ENCODE measurements around the gene SCYL3.

Gene SCYL3, protein sequence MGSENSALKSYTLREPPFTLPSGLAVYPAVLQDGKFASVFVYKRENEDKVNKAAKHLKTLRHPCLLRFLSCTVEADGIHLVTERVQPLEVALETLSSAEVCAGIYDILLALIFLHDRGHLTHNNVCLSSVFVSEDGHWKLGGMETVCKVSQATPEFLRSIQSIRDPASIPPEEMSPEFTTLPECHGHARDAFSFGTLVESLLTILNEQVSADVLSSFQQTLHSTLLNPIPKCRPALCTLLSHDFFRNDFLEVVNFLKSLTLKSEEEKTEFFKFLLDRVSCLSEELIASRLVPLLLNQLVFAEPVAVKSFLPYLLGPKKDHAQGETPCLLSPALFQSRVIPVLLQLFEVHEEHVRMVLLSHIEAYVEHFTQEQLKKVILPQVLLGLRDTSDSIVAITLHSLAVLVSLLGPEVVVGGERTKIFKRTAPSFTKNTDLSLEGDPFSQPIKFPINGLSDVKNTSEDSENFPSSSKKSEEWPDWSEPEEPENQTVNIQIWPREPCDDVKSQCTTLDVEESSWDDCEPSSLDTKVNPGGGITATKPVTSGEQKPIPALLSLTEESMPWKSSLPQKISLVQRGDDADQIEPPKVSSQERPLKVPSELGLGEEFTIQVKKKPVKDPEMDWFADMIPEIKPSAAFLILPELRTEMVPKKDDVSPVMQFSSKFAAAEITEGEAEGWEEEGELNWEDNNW

DNA sequence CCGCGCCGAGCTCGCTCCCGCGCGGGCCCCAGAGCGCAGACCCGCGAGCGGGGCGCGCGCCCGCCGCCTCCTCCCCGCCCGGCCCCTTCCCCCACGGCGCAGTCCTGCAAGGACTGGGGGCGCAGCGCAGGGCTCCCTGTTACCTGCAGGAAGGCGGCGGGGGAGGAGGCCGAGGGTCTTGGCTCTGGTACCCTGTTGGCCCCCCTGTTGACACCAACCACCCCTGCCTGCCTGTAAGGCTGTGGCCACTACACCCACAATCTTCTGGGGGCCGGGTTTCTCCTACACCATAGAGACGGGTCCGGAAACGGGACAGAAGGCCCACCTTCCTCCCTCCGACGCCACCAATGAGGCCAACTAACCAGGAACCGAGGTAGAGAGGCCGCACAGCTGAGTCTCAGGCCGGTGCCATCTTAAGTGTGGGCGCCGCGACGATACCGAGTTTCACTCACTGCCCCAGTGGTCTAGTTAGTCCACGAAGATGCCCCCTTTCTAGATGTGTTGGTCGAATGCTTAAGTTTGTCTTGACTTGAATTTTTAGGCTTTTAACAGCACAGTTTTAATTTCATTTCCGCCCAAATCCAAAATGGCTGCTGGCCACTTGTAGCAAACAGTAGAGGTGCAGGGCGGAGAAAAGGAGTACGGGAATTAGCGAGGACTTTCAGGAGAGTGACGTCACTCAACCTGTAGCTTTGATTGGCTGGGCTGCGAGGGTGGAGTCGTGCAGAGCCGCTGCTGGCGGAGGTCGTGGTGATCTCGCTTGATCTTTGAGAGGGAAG is at the start of gene SCYL3:
TSS of gene SCYL3 (minus strand) at position 252 of the 779 bp plus-strand sequence. CDS start 5,056 bp downstream, outside the sequence.
- no peaks in the 10 kb centered on the region for H3K27me3 ChIP-seq (replicated peaks)
- TF ChIP-seq, protein P1, sequence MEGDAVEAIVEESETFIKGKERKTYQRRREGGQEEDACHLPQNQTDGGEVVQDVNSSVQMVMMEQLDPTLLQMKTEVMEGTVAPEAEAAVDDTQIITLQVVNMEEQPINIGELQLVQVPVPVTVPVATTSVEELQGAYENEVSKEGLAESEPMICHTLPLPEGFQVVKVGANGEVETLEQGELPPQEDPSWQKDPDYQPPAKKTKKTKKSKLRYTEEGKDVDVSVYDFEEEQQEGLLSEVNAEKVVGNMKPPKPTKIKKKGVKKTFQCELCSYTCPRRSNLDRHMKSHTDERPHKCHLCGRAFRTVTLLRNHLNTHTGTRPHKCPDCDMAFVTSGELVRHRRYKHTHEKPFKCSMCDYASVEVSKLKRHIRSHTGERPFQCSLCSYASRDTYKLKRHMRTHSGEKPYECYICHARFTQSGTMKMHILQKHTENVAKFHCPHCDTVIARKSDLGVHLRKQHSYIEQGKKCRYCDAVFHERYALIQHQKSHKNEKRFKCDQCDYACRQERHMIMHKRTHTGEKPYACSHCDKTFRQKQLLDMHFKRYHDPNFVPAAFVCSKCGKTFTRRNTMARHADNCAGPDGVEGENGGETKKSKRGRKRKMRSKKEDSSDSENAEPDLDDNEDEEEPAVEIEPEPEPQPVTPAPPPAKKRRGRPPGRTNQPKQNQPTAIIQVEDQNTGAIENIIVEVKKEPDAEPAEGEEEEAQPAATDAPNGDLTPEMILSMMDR (IDR thresholded peaks at IDR 0.05; ENCODE audit: low read depth, low read length, missing control alignments) = no peak
- peak within 1 kb of the TSS; percentile 100 for H3K27ac ChIP-seq
- no peaks in the 10 kb centered on the region for H3K36me3 ChIP-seq (replicated peaks)
- in situ Hi-C loops (cut with HindIII; ENCODE audit: low pct_ligation_motif_present, low sequenced_read_pairs) = no loop called here
- peak within 1 kb of the TSS; percentile 89 for H3K4me3 ChIP-seq (ENCODE audit: low read depth, low read length)
- DNase-seq = peak; percentile 97

DNA sequence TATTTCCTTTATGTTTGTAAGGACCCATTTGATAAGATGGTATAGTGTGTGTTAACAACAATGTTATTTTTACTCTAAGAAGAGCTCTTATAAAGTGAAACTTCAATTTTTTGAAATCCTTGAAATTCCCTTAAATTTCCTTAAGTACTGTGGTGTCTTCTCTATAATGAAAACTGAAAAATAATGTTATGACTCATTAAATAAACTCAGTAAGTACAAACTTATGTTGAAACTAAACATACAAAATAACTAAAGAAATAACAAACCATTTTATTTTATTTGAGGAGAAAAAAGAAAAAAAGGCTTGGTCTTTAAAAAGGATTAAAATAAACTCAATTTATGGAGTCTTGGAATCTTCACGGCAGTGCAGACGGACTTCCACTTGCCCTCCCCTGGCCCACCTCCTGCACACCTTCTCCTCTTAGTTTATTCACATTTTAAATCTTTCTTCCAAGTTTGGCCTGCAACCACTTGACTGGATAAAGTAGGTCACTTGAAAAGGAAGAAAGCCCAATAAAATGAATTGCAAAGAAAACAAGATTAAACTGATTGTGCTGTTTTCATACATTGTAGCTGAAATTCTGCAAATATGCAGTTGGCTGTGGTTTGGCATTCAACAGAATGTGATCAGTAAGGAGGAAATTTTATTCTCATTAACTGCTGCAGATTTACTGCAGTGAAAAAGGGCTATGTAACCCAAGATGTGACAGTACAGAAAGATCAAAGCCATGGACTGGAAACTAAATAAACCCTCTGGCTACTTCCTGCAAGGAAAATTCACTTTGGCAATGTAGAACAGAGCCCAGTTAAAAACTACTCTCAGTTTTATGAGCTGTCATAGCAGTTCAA is 48.5 kb upstream of the SCYL3 start:
- in situ Hi-C loops (cut with HindIII; ENCODE audit: low pct_ligation_motif_present, low sequenced_read_pairs) = loop anchor here (25.0 kb wide), 1 partner anchor 820 kb away; no protein-coding TSS in a partner anchor
- no peak overlapping the region for H3K27ac ChIP-seq
- DNase-seq = no peak
- H3K36me3 ChIP-seq (replicated peaks) = no peaks in the 10 kb centered on the region
- H3K4me3 ChIP-seq (ENCODE audit: low read depth, low read length) = no peak overlapping the region
- H3K27me3 ChIP-seq (replicated peaks) = no peaks in the 10 kb centered on the region
- TF ChIP-seq, protein P1 (IDR thresholded peaks at IDR 0.05; ENCODE audit: low read depth, low read length, missing control alignments) = no peak

DNA sequence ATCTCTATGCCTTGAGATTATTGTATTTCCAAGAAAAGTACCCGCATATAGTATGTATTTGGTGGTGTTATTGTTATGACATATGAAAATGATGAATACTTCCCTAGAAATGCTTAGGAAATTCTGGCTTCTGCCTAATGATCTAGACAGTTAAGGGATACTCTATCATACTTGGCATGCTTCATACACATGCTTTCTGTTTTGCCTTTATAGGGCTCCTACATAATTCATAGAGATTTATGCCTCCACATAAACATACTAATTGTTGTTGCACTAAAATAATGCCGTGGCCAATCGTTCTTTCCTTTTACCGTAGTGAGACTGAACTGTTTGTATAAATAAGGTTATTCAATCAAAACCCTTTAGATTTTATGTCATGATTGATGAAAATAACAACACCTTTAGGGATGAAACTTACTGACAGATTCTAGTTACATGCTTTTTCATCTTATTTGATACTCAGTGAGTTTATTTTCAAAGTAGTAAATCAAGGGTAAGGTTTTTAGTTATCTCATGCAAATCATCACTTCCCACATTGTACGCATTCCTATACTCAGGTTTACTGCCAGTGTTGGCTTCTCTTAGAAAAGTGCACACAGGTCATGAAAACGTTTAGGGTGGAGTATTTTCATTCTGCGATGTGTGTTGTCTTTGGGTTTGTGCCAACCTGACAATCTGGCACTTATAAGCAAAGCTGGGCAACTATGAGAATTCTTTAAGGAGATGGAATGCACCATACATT is 40.5 kb upstream of the SCYL3 start:
- Histone ChIP-seq H3K27ac (no peak overlapping the region), H3K36me3 (replicated peaks) (no peaks in the 10 kb centered on the region), H3K4me3 (ENCODE audit: low read depth, low read length) (no peak overlapping the region), H3K27me3 (replicated peaks) (no peaks in the 10 kb centered on the region)
- TF ChIP-seq, protein P1 (IDR thresholded peaks at IDR 0.05; ENCODE audit: low read depth, low read length, missing control alignments) = no peak
- in situ Hi-C loops (cut with HindIII; ENCODE audit: low pct_ligation_motif_present, low sequenced_read_pairs) = loop anchor here (25.0 kb wide), 1 partner anchor 828 kb away; no protein-coding TSS in a partner anchor
- DNase-seq = peak; percentile 42

DNA sequence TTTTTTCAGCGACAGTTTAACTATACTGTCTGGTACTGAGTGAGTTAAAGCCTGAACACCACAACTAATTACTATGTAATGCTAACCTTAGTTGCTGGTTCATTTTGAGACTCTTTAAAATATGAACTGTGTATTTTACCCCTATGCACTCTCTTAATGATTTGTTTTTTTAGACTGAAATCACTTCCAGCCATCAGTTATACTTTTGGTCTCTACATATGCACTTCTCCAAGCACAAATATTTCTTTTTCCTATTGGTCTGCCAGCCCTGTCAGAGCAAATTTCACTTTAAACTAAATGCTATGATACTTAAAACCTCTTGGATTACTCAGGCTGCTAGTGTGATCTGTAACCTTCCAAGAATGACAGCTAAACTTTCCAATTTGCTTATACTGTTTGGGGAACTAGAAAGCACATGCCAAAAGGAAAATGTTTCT is 38.1 kb upstream of the SCYL3 start:
- Histone ChIP-seq H3K27me3 (replicated peaks) (no peaks in the 10 kb centered on the region), H3K36me3 (replicated peaks) (no peaks in the 10 kb centered on the region), H3K27ac (no peak overlapping the region), H3K4me3 (ENCODE audit: low read depth, low read length) (no peak overlapping the region)
- TF ChIP-seq, protein P1 (IDR thresholded peaks at IDR 0.05; ENCODE audit: low read depth, low read length, missing control alignments) = no peak
- no peak for DNase-seq
- in situ Hi-C loops (cut with HindIII; ENCODE audit: low pct_ligation_motif_present, low sequenced_read_pairs) = loop anchor here (25.0 kb wide), 1 partner anchor 830 kb away; no protein-coding TSS in a partner anchor
